HCT116 (cell line): Measurements from ENCODE around the gene ACSF2.
A peak's percentile ranks its signal among the peaks of the same experiment; 100 is the strongest.

Experiments
- CBX3 ChIP-seq: IDR thresholded peaks from 2 replicates; pipeline ENCODE4 v1.6.1; 2012; ENCODE audit warnings: low read depth
- EZH2 ChIP-seq: fragments of 200-600 bp; sonication (generic); IDR thresholded peaks from 2 replicates; pipeline ENCODE4 v1.6.1; 2017; ENCODE audit warnings: antibody characterized with exemption, mixed run types
- POLR2A ChIP-seq: IDR thresholded peaks from 2 replicates; pipeline ENCODE4 v1.7.0; 2011; ENCODE audit warnings: borderline replicate concordance; ENCODE audit not compliant: insufficient read depth, insufficient read length; ENCODE audit errors: extremely low read depth
- TF ChIP-seq, protein P1 (sequence below), 3 experiments: fragments of 200-600 bp in 1 of 3; sonication (generic) in 1 of 3; IDR thresholded peaks in 2 of 3; conservative IDR thresholded peaks in 1 of 3; 2 replicates each; pipeline ENCODE4 v1.5.1; 2012 to 2017; ENCODE audit warnings: low read depth in 2 of 3, low read length in 2 of 3, antibody characterized with exemption in 1 of 3, borderline replicate concordance in 1 of 3, control low read depth in 1 of 3, mild to moderate bottlenecking in 1 of 3, mixed read lengths in 1 of 3, mixed run types in 1 of 3, moderate library complexity in 1 of 3; ENCODE audit not compliant: insufficient read depth in 1 of 3
- TF ChIP-seq, protein P2 (sequence below): IDR thresholded peaks from 2 replicates; pipeline ENCODE4 v1.6.1; 2012
- TF ChIP-seq, protein P3 (sequence below): IDR thresholded peaks from 2 replicates; pipeline ENCODE4 v1.6.1; 2012

DNA sequence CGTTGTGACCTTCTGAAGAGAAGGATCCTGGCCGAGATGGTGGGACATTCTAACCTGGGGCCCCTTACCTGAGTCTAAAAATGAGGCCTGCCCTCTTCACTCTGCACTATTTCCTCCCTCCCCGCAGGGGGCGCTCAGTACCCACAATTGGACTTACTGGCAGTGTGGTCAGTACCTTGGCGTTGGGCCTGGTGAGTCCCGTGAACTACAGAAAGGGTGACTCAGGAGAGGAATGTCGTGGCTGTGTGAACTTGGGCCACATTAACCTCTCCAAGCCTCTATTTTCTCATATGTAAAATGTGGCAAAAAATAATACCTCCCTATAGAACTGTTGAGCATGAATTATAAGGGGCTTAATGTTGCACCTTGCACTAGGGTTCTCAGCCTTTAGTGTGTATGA is 56.5 kb downstream of the ACSF2 start:
- TF ChIP-seq, protein P1, sequence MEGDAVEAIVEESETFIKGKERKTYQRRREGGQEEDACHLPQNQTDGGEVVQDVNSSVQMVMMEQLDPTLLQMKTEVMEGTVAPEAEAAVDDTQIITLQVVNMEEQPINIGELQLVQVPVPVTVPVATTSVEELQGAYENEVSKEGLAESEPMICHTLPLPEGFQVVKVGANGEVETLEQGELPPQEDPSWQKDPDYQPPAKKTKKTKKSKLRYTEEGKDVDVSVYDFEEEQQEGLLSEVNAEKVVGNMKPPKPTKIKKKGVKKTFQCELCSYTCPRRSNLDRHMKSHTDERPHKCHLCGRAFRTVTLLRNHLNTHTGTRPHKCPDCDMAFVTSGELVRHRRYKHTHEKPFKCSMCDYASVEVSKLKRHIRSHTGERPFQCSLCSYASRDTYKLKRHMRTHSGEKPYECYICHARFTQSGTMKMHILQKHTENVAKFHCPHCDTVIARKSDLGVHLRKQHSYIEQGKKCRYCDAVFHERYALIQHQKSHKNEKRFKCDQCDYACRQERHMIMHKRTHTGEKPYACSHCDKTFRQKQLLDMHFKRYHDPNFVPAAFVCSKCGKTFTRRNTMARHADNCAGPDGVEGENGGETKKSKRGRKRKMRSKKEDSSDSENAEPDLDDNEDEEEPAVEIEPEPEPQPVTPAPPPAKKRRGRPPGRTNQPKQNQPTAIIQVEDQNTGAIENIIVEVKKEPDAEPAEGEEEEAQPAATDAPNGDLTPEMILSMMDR (IDR thresholded peaks at IDR 0.05 in 2 of 3, conservative IDR thresholded peaks at IDR 0.05 in 1 of 3; ENCODE audit: borderline replicate concordance in 1 of 3, insufficient read depth in 1 of 3, low read depth in 2 of 3, low read length in 2 of 3), result peak; percentile 96 to 100 (median 97)
- TF ChIP-seq POLR2A (no peak), CBX3 (no peak), EZH2 (no peak)
- TF ChIP-seq, protein P2, sequence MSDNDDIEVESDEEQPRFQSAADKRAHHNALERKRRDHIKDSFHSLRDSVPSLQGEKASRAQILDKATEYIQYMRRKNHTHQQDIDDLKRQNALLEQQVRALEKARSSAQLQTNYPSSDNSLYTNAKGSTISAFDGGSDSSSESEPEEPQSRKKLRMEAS, result 0 out of 2 replicates have a peak, but pooled peaks have one; percentile 16
- TF ChIP-seq, protein P3, sequence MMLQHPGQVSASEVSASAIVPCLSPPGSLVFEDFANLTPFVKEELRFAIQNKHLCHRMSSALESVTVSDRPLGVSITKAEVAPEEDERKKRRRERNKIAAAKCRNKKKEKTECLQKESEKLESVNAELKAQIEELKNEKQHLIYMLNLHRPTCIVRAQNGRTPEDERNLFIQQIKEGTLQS, result no peak
